Measurements from ENCODE around the gene SART3.
"Not testable (repeated sequence)": the region's sequence is repeated elsewhere in the genome, so short reads cannot be mapped to it uniquely, and the experiment has no call there.

The SART3 gene

GRCh38 chr12:108518716-108519496, 42.1 kb downstream of the SART3 start:
- DNase-seq, result no peak

GRCh38 chr12:108518101-108518715, 42.8 kb downstream of the SART3 start:
- DNase-seq, result no peak

GRCh38 chr12:108517288-108518100, 43.5 kb downstream of the SART3 start:
- no peak for DNase-seq

GRCh38 chr12:108516511-108517275, 44.3 kb downstream of the SART3 start:
- no peak for DNase-seq

GRCh38 chr12:108515916-108516315, 45.1 kb downstream of the SART3 start:
- no peak for DNase-seq

- DNase-seq, result peak; percentile 99
Observed at GRCh38 chr12:108514973-108515814, 45.8 kb downstream of the SART3 start, which contains the start of gene FICD. Gene FICD, plus strand, starts transcription at chr12:108515277. Its CDS starts 1,696 bp downstream, at chr12:108516973.

GRCh38 chr12:108514468-108514972, 46.5 kb downstream of the SART3 start:
- no peak for DNase-seq

- peak; percentile 58 for DNase-seq
Observed at GRCh38 chr12:108511633-108512540, 49.1 kb downstream of the SART3 start.

- no peak for DNase-seq
Observed at GRCh38 chr12:108510836-108511235, 50.1 kb downstream of the SART3 start.

- DNase-seq, result no peak
Observed at GRCh38 chr12:108509806-108510205, 51.2 kb downstream of the SART3 start.

GRCh38 chr12:108507971-108508642, 52.9 kb downstream of the SART3 start:
- no peak for DNase-seq

- no peak for DNase-seq
Observed at GRCh38 chr12:108505129-108505528, 55.8 kb downstream of the SART3 start.

- DNase-seq, result no peak
Observed at GRCh38 chr12:108502922-108503321, 58.1 kb downstream of the SART3 start.

GRCh38 chr12:108498136-108498535, 62.8 kb downstream of the SART3 start:
- no peak for DNase-seq

- DNase-seq, result no peak
Observed at GRCh38 chr12:108495823-108496579, 65.0 kb downstream of the SART3 start.

- DNase-seq, result no peak
Observed at GRCh38 chr12:108495054-108495453, 65.9 kb downstream of the SART3 start.

GRCh38 chr12:108491256-108491655, 69.7 kb downstream of the SART3 start:
- DNase-seq, result no peak

GRCh38 chr12:108487029-108487428, 73.9 kb downstream of the SART3 start:
- DNase-seq, result not testable (repeated sequence)

- not testable (repeated sequence) for DNase-seq
Observed at GRCh38 chr12:108485371-108485770, 75.6 kb downstream of the SART3 start.
